C4-2B (cell line): ENCODE data around the gene SORCS1.

Experiments used
- H3K27ac ChIP-seq: fragments of 450-650 bp; 2 replicates; pipeline ENCODE4 v1.5.1; 2017
- ZFX ChIP-seq: fragments of 450-650 bp; IDR thresholded peaks from 2 replicates; pipeline ENCODE4 v1.6.1; 2017
- TF ChIP-seq, protein P1 (sequence below): fragments of 450-650 bp; conservative IDR thresholded peaks from 2 replicates; pipeline ENCODE4 v1.5.1; 2017; ENCODE audit warnings: mild to moderate bottlenecking

Gene SORCS1

DNA sequence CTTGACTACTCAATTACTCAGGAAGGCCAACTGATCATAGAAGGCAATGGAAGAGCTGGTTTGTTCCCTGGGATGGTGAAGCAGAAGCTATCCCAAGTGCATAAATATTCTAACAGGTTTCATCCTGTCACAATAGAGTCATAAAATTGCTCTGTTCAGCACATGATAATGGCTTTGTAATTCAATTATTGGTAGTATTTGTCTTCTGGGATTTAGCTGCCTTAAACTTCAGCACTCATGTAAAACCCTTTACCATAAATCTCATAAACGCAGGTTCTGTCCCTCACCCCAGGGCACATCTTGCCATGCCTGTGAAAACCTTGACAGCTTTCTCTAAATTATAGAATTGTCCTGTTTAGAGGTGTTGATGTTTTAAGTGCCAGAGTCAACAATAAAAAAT, 417.6 kb downstream of the SORCS1 start:
- TF ChIP-seq, protein P1, sequence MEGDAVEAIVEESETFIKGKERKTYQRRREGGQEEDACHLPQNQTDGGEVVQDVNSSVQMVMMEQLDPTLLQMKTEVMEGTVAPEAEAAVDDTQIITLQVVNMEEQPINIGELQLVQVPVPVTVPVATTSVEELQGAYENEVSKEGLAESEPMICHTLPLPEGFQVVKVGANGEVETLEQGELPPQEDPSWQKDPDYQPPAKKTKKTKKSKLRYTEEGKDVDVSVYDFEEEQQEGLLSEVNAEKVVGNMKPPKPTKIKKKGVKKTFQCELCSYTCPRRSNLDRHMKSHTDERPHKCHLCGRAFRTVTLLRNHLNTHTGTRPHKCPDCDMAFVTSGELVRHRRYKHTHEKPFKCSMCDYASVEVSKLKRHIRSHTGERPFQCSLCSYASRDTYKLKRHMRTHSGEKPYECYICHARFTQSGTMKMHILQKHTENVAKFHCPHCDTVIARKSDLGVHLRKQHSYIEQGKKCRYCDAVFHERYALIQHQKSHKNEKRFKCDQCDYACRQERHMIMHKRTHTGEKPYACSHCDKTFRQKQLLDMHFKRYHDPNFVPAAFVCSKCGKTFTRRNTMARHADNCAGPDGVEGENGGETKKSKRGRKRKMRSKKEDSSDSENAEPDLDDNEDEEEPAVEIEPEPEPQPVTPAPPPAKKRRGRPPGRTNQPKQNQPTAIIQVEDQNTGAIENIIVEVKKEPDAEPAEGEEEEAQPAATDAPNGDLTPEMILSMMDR: no peak
- TF ChIP-seq ZFX: no peak
- H3K27ac ChIP-seq: no peak overlapping the region

DNA sequence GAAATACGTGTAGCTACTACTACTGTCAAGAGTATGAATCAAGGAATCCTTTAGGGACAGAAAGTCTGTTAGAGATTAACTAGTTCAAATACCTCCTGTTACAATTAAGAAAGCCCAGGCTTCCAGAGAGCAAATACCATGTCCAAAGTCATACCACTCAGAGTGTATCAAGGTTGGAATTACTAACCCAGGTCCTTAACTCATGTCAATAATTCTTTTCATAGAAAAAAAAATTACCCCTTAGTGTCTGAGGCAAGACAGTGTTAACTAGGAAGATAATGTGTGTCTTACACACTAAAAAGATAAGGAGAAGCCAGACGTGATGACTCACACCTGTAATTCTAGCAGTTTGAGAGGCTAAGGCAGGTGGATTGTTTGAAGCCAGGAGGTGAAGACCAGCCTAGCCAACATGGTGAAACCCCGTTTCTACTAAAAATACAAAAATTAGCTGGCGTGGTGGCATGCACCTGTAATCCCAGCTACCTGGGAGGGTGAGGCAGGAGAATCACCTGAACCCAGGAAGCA, 423.4 kb downstream of the SORCS1 start:
- no peak overlapping the region for H3K27ac ChIP-seq
- TF ChIP-seq ZFX: no peak
- TF ChIP-seq, protein P1: no peak

DNA sequence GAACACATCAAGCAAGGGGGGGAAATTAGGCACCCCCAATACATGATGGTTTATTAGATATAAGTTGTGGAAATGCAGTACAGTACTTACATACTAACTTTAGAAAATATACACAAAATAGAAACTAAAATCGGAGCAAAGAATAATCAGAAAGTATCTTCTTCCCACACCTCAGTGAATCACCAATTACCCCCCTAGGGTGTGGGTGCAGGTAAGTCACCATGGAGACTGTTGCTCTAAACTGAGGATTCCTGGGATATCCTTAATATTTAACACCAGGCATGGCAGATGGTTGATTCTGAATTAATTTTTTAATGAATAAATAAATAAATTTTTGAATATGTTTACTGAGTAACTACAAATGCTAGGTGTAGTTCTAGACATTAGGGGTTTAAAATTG, 424.4 kb downstream of the SORCS1 start:
- H3K27ac ChIP-seq: no peak overlapping the region
- TF ChIP-seq, protein P1: no peak
- no peak for TF ChIP-seq ZFX

DNA sequence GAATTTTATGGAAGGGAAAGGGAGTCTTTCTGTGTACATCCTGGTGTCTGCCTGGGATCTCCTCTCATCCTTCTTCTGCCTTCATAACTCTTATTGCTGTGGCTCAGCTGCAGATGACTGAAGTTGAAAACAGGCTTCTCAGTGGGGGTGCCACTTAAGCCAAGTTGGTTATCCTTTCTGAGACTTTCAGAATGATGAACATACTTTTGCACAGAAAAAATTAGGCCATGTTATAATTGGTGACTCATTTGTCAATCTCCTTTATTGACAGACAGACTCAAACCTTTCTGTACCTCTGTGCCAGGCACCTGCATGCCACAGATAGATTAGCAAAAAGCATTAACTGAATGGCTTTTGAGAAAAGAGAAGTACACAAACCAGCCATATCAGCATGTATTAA, 430.3 kb downstream of the SORCS1 start:
- no peak for TF ChIP-seq ZFX
- TF ChIP-seq, protein P1: no peak
- no peak overlapping the region for H3K27ac ChIP-seq

DNA sequence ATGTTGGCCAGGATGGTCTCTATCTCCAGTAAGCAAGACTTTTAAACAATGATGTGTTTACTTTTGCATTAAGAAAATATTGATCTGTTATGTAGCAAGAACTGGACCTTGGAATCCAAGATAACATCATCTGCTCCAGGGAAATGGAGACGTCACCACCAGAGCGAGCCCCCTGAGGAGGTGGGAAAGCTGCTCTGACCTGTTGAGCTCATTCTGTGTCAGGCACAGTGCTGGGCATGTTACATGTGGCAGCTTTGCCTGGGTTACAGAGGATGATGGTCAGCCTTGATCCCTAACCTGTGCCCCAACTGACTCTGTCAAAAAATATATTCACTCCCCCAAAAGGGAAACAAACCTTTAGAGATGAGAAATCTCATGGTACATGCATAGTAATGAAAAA, 436.3 kb downstream of the SORCS1 start:
- no peak overlapping the region for H3K27ac ChIP-seq
- TF ChIP-seq, protein P1: no peak
- no peak for TF ChIP-seq ZFX

DNA sequence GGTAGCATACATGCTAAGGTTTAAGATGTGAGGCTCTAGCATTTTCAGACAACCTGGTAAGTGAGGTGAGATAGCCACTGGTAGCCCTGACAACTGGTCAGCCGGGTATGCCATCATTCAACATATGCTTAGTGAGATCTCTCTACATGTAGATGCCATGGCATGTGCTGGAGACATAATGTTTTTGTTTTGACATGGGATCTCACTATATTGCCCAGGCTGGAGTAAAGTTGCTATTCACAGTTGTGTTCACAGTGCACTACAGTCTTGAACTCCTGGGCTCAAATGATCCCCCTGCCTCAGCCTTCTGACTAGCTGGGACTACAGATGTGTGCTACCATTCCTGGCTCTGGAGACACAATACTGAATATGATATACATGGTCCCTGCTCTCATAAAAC, 437.3 kb downstream of the SORCS1 start:
- no peak overlapping the region for H3K27ac ChIP-seq
- no peak for TF ChIP-seq ZFX
- TF ChIP-seq, protein P1: no peak

DNA sequence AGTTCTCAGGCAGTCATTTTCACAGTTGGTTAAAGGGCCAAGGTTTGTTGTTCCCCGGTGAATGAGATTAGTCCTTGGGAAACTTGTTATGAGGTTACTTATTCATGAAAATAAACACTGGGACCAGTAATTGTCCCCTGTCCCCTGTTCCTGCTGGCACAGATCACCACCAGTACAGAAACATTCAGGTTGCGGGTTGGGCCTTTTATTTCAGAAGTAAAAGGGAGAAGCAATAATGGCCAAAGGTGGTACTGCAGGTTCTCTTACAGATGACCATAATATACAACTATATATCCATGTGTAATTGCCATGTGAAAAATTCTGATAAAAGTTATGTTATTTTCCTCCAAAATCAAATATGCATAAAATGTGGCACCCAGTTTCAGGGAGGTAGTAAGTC, 442.0 kb downstream of the SORCS1 start:
- H3K27ac ChIP-seq: no peak overlapping the region

More for the DNA sequence above, 442.0 kb downstream of the SORCS1 start:
- TF ChIP-seq ZFX: no peak
- TF ChIP-seq, protein P1: no peak; the same call in 1 of the 2 replicates
